Stimulated activated CD8-positive, alpha-beta memory T cell treated with anti-CD3 and anti-CD28 coated beads, Interleukin-15, amount 100 ng/mL, for 24 hours (primary cell): ENCODE measurements around the gene MAP3K7.
"Not testable (repeated sequence)": the region's sequence is repeated elsewhere in the genome, so short reads cannot be mapped to it uniquely, and the experiment has no call there.

Experiments used
- DNase-seq: peaks from one replicate; pipeline ENCODE4 v3.0.0-alpha.2; 2020; ENCODE audit warnings: low read depth

Gene MAP3K7

DNA sequence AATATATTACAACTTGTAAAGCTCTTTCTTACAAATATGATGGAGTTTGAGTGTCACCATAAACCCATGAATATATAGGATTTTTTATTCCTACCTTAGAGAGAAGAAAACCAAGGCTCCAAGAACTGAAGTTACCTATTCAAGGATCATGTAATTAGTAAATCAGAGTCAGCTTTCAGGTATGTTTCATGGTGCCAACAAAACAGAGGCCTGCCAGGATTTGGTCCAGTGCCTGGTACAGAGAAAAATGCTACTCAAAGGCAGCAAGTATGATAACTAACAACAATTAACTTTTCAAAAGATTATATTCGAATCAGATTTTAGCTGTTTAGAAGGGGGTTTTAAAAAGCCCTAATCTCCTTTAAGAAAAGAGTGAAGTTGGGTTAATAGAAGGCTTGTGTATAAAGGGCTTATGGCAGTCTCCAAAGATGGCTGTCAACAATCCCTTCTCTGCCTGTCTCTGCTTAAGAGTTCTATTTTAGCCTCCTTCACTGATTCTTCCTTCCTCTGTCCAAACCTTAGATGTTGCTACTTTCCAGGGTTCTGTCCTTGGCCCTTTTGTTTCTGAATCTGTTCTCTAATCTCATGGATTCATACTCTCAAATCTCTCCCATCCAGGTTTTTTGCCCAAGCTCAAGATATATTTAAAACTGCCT lies 7.8 kb downstream of the MAP3K7 start:
- DNase-seq: no peak

GRCh38 chr6:90575267-90575666 lies 11.6 kb downstream of the MAP3K7 start:
- DNase-seq: no peak

DNA sequence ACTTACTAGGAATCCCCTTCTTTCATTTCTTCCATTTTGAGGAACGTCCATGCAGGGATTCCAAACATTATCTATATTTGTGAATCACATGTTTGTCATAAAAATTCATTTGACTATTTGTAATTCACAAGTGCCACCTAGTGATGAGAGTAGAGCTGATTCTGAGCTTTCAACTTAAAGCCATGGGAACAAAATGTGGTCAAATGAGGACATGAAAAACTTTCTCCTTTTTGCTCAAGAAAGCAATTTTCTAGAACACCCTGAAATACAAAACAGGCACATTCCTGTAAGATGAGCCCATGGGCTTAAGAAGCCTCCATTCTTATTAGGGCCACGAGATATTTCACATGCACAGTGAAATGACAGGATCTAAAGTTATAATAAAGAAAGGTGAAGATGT lies 12.3 kb downstream of the MAP3K7 start:
- DNase-seq: no peak

- DNase-seq: no peak
Measured at GRCh38 chr6:90573624-90574023, 13.2 kb downstream of the MAP3K7 start.

GRCh38 chr6:90572856-90573255 lies 14.0 kb downstream of the MAP3K7 start:
- DNase-seq: no peak

DNA sequence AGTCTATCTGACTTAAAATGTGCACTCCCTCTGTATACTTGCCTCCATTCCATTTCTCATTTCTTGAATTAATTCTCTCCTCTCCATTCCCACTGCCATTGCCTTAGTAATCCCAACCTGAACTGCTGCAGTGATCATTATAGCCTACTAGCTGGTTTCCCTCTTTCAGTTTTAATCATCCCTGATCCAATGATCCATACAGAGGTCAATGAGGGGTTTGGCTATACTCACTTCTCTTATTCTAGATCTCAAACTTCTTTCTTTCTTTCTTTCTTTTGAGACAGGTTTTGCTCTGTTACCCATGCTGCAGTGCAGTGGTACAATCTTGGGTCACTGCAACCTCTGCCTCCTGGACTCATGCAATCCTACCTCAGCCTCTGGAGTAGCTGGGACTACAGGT lies 17.6 kb downstream of the MAP3K7 start:
- no peak for DNase-seq

- not testable (repeated sequence) for DNase-seq
Measured at GRCh38 chr6:90567682-90568081, 19.2 kb downstream of the MAP3K7 start.

DNA sequence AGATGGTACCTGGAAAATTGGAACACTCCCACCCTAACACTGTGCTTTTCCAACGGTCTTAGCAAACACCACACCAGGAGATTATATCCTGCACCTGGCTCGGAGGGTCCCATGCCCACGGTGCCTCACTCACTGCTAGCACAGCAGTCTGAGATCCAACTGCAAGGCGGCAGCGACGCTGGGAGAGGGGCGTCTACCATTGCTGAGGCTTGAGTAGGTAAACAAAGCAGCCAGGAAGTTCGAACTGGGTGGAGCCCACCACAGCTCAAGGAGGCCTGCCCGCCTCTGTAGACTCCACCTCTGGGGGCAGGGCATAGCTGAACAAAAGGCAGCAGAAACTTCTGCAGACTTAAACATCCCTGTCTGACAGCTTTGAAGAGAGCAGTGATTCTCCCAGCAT lies 24.5 kb downstream of the MAP3K7 start:
- not testable (repeated sequence) for DNase-seq

DNA sequence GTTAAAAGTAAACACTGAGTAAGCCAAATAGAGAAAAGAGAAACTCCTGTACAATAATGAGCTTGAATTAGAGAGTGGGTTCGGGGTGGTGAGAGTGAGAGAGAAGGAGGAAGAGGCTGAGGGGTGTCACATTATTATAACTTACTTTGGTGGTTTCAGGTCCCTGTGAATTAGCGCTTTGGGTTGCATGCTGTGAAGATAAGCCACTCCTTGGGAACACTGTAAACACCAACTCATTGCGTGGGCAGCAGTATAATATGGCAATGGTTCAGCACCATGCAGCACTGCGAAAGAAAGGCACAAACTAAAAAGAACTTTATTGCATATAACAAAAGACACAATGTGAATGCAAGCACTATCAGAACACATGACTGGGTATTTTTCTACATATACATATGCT lies 26.9 kb downstream of the MAP3K7 start:
- DNase-seq: no peak

DNA sequence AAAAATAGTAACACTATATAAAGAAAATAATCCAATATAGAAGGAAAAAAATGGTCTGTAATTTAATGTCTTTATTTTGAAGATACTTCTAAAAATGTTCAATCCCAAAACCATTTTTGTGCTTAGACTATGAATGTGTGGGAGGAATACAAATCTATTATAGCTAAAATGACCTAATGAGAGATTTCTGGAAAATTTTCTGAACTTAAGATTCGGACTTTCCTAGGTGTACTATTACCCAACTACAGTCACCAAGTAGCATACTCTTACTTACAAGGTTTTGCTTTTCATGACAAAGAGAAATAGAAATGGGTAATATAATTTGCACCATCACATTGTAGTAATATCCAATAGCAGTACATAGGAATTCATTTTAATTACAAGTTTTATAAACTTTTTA lies 29.9 kb downstream of the MAP3K7 start:
- DNase-seq: no peak

DNA sequence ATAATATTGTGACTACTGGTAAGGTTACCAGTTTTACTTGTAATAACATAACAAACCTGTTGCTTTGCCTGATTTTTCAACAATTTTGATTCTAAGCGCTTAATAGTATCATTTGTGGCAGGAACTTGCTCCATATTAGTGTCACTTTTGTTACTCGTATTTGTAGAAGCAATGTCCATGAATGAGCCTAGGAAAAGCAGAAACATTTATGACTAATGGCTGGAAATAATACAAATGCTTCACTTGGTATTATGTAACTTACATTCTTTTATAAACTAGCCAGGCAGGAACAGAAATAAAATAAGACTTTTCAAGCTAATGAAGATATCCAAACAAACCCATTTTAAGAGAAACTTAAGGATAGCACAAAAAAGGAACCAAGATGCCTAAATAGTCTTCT lies 38.9 kb downstream of the MAP3K7 start:
- DNase-seq: no peak

GRCh38 chr6:90547079-90547478 lies 39.8 kb downstream of the MAP3K7 start:
- DNase-seq: no peak

DNA sequence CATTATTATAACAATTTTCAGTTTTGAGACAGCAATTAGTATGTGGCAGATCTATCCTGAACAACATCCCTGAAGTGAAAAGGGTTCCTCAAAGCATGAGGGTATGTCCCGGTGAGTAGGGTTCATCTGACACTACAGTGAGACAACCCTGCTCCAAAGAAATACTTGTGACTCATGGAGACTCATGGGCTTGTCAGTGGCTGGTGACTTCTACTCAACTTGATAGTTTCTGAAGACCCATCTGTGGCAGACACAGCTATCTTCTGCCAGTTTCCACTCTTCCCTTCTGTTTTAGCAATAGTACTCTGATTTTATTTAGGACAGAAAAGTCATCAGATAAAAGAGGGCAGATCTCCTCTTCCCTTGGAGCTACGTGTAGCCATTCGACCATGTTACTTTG lies 41.4 kb downstream of the MAP3K7 start:
- DNase-seq: no peak

DNA sequence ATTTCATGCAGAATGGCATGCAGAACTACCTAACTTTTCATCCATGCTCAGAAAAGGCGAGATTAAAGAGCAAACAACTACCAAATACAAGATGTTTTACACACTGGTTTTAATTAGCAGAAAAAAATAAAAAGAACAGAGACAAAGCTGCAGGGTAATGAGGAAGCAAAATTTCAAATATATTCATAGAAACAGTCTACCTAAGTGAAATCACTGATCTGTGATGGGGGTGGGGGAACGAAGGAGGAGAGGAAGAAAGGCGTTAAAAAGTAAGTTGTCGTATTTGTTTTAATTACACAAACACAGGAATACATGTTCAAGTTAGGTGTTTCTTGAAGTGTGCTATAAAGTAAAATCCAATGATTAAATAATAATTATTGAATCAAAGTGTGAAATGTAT lies 42.1 kb downstream of the MAP3K7 start:
- no peak for DNase-seq

- no peak for DNase-seq
Measured at GRCh38 chr6:90544081-90544480, 42.8 kb downstream of the MAP3K7 start.

DNA sequence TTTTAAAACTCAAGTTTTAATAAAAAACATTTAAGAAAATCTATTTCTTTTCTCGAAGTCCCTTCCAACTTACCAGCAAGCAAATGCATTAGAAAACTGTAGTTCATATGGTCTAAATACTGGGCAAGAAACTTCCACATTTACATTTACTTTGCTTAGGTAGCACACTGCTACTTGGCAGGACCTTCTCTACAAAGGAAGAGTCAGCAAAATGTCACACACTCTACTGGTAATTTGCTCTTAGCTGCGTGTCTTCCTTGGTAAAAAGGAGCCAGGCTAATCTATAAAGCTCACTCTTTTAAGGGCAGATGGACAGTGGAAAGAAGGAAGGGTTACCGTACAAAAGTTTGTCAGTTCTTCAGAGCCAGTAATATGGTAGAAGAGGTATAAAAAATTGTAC lies 45.7 kb downstream of the MAP3K7 start:
- DNase-seq: no peak

GRCh38 chr6:90538278-90539046 lies 48.4 kb downstream of the MAP3K7 start:
- DNase-seq: no peak

DNA sequence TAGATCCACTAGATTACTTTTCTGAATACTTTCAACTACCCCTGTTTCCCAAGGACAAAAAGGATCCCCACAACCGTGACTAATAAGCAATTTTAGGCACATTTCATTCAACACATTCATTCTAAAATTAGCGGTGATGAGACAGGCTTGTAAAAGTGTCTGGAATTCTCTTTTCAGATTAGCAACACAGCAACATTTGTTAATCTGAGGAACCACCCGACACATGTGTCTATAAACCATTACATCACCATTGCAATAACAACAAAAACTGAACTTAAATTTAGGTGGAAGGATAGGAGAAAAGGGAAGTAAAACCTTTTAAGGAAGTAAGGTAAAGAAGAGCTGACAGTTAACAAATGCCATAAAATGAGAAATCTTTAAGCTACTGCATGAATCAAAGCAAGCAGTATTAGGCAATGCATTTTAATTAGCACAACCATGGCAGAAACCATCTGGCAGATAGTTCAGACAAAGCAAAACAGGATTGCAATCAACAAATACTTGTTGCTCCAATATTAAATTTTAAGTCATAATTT lies 49.1 kb downstream of the MAP3K7 start:
- no peak for DNase-seq

DNA sequence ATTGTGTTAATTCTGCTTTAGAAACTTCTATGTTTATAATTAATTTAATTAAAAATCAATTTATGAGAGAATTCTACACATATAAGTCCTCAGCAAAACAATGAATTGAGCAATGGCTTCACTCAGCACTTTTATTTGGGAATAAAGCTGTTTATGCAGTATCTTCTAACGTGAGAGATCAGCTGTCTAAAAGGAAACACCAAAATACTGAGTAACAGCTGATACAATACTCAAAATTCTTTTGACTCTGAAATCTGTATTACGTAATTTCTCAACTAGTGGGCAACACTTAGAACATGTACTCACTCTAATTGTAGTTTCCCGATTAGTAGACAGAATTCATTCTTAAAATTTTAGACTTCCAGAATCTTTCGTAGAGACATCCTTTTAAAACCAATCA lies 49.8 kb downstream of the MAP3K7 start:
- no peak for DNase-seq

DNA sequence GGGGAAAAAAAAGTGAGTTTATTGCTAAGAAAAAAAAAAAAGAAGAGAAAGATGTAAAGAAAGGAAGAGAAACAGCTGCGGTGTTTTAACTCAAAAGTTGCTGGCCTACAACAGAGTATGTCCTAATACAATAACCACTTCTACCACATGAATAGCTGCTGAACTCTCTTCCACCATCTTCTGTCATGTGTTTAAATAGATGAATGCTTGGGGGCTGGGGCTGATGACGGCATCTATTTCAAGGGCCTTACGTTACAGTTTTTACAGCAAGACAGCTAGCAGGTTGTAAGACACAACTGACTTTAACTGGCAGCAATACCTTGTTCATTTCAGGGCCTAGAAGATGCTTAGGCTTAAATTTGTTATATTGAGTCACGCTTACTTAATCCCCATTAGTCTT lies 50.4 kb downstream of the MAP3K7 start:
- no peak for DNase-seq

DNA sequence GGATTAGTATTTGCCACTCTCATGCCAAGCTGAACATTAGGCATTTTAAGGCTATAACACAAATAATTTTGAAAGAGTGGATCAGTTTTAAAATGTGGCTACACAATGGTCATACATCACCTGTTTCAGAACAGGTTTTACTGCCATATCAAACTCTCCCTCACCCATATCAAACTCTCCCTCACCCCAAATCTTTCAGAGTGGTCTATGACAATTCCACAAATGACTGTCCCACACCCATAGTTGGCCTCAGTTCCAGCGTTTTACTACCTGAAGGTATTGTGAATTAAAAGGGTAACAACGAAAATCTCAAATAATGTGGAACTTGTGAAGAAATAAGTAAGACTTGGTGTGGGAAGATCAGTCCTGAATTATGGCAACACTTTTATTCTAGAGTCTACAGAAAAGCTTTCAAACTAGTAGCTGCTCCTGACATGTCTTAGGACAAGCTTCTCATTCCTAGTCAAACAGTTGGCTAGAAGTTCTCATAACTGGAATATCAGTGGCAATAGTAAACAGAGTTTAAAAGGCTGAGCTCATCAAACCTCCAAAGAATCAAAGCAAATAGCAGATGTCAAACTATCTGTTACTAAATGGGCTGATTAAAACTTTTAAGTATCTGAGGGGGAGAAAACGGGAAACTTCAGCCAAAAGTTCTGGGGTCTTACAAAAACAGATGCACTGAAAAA lies 52.4 kb downstream of the MAP3K7 start:
- DNase-seq: no peak

- DNase-seq: no peak
Measured at GRCh38 chr6:90533615-90534336, 53.1 kb downstream of the MAP3K7 start.
